Loucy (cell line): ENCODE results near the gene DNM2.

ENCODE experiments used
- EZH2phosphoT487 ChIP-seq: fragments of 200-600 bp; IDR thresholded peaks from 2 replicates; pipeline ENCODE4 v1.6.1; 2018; ENCODE audit warnings: antibody characterized with exemption, mild to moderate bottlenecking, moderate library complexity, borderline replicate concordance
- TF ChIP-seq, protein P1 (sequence below): fragments of 200-600 bp; sonication (generic); conservative IDR thresholded peaks from 2 replicates; pipeline ENCODE4 v1.5.1; 2014; ENCODE audit warnings: mild to moderate bottlenecking, antibody characterized with exemption, low read length

DNA sequence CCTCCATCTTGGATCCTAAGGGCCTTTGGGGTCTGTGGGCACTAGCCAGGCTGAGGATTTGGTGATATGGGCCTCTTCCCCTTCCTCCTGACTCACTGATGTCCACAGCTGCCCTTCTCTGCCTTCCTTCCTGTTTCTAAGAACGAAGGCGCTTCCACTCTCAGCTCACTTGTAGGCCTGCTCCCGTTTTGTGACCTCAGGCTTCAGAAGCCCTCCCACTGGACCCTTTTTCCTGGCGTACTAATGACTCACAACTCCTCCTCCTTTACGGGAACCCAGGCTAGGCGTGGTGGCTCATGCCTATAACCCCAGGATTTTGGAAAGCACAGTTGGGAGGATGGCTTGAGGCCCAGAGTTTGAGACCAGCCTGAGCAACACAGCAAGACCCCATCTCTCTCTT lies 62.5 kb downstream of the DNM2 start:
- TF ChIP-seq, protein P1, sequence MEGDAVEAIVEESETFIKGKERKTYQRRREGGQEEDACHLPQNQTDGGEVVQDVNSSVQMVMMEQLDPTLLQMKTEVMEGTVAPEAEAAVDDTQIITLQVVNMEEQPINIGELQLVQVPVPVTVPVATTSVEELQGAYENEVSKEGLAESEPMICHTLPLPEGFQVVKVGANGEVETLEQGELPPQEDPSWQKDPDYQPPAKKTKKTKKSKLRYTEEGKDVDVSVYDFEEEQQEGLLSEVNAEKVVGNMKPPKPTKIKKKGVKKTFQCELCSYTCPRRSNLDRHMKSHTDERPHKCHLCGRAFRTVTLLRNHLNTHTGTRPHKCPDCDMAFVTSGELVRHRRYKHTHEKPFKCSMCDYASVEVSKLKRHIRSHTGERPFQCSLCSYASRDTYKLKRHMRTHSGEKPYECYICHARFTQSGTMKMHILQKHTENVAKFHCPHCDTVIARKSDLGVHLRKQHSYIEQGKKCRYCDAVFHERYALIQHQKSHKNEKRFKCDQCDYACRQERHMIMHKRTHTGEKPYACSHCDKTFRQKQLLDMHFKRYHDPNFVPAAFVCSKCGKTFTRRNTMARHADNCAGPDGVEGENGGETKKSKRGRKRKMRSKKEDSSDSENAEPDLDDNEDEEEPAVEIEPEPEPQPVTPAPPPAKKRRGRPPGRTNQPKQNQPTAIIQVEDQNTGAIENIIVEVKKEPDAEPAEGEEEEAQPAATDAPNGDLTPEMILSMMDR, result no peak
- no peak for TF ChIP-seq EZH2phosphoT487
